RKO (cell line): Measurements from ENCODE around the gene GTF2IRD1.
A peak's percentile ranks its signal among the peaks of the same experiment; 100 is the strongest.
"Not testable (repeated sequence)": the region's sequence is repeated elsewhere in the genome, so short reads cannot be mapped to it uniquely, and the experiment has no call there.

ENCODE experiments used
- DNase-seq: peaks from one replicate; pipeline ENCODE4 v3.0.0-alpha.2; 2016; ENCODE audit warnings: low spot score

The GTF2IRD1 gene, protein sequence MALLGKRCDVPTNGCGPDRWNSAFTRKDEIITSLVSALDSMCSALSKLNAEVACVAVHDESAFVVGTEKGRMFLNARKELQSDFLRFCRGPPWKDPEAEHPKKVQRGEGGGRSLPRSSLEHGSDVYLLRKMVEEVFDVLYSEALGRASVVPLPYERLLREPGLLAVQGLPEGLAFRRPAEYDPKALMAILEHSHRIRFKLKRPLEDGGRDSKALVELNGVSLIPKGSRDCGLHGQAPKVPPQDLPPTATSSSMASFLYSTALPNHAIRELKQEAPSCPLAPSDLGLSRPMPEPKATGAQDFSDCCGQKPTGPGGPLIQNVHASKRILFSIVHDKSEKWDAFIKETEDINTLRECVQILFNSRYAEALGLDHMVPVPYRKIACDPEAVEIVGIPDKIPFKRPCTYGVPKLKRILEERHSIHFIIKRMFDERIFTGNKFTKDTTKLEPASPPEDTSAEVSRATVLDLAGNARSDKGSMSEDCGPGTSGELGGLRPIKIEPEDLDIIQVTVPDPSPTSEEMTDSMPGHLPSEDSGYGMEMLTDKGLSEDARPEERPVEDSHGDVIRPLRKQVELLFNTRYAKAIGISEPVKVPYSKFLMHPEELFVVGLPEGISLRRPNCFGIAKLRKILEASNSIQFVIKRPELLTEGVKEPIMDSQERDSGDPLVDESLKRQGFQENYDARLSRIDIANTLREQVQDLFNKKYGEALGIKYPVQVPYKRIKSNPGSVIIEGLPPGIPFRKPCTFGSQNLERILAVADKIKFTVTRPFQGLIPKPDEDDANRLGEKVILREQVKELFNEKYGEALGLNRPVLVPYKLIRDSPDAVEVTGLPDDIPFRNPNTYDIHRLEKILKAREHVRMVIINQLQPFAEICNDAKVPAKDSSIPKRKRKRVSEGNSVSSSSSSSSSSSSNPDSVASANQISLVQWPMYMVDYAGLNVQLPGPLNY

DNA sequence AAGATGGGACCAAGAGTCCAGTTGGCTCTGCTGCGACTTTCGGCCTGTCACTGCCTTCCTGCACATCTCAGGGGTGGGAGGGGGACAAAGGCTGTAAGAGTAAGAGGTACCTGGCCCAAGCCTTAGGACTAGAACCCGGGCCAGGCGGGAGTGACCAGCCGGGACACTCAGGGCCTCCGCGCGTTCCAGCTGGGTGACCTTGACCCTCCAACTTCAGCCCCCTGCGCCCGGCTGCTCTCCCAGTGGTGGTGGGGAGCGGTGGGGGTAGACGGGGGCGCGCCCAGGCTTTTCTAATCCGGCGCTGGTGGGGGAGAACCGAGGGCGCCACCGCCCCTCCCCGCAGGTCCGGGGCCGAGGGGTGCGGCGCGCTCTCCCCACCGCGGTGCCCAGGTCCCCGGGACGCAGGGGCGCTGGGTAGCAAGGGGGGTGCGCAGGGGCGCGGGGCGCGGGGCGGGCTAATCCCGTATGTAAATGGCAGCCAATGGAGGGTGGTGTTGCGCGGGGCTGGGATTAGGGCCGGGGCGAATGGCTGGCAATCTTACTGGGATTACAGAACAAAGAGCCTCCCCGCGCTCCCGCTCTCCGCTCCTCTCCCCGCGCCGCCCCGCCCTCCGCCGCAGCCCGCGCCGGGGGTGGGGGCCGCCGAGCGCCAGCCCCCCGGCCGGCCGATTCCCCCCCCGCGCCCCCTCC, at the start of gene GTF2IRD1:
GTF2IRD1 (plus strand) TSS at position 585 of the 690 bp plus-strand sequence. CDS start 54,175 bp downstream, outside the sequence.
- peak; percentile 88 for DNase-seq

DNA sequence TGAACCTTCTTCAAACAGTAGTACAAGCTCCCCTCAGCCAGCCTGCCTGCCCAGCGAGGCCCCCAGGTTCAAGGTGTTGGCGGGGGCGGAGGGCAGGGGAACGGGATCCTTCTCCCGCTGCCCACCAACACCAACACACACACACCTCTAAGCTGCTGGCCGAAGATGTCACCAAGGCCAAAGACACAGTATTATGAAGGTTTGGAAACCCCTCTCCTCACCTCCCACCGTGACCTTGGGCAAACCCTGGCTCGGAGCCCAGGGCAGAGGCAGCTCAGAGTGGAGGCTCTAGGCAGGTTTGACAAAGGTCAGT, 49.4 kb upstream of the GTF2IRD1 start:
- DNase-seq, result no peak

DNA sequence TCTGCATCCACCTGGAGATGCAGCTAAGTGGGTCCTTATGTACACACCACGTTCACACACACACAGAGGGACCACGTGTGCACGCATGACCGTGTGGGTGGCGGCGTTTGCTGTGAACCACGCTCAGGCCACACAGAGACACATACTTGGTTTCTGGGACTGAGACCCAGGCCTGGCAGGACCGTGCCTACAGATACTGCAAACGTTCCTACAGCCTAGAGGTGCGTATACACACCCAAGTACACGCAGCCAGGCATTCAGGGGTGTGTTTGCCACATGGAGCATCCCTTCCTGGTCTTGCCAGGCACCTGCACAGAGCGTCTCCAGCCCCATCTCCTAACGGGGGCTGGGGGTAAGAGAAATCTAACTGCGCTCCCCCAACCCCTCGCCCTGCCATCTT, 49.0 kb upstream of the GTF2IRD1 start:
- no peak for DNase-seq

DNA sequence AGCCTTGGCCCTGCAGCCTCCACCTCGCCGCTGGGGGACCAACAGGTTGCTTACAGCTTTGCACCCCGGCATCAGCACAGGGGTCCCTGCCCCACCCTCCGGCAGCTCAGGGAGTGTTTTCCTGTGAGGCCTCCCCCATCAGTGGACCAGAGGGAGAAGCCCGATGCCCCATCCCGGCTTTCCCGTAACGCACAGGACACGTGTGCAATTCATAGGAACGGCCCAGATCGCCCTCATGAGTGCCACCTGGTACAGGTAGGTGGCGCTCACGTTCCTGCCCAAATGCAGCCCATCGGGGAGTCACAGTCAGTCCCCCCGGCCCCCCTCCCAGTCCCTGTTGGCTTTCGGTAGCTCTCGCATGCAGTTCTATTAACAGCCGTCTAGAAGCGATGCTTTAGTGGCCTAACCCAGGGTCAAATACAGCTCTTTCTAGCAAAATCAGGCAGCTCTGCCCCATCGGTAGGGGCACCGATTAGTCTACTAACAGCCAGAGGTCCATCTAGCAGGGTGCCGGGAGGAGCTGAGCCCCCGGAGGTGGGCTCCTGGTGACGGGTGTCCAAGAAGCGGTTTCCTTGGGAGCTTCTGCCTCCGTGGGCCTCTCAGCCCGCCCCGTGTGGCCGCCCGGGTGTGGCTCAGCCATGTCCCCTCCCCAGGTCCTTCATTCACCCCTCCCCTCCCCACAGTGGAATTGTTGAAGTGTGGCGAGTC, 48.4 kb upstream of the GTF2IRD1 start:
- DNase-seq, result no peak

DNA sequence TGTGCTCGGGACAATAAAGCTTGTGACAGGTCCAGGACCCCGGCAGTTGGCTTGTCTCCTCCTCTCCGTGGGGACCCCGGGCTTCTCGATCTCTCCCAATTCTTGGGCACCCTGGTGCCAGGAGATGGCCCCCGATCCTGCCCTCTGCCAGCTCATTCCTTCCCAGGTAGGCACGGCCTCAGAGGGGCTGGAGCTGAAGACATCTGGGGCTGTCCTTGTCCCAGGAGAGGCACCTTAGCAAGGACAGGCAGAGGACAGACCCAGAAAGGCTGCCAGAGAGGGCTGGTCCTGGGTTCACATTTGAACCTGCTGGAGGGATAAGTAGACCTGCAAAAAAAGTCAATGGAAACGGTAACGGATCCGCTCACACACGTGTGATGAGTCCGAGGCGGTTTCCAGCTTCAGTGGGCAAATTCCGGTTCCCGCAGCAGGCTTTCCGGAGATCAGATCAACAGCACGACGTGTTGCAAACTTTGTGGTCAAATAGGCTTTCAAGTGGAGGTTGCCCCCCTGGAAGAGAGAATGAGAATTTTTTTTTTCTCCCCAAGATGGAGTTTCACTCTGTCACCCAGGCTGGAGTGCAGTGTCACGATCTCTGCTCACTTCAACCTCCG, 47.7 kb upstream of the GTF2IRD1 start:
- DNase-seq, result no peak

DNA sequence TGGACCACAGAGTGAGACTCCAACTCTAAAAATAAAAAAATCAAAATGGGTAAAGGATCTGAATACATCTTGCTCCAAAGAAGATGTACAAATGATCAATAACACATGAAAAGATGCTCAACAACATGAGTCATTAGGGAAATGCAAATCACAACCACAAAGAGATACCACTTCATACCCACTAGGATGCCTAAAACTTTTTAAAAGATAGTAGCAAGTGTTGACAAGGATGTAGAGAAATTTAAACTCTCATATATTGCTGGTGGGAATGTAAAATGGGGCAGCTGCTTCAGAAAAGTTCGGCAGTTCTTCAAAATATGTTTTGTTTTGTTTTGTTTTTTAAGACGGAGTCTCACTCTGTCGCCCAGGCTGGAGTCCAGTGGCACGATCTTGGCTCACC, 45.7 kb upstream of the GTF2IRD1 start:
- no peak for DNase-seq

DNA sequence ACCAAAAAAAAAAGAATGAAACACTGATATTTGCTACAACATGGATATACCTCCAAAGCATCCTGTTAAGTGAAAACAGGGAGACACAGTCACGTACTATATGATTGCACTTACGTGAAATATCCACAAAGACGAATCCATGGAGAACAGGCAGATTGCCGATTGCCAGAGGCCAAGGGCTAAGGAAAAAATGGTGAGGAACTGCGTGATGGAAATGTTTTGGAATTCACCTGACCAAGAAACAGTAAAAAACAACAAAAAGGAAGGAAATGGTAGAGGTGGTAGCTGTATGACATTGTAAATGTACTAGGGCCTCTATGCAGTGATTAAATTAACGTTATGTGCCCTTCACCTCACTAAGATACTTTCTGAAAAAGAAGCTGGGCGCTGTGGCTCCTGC, 44.1 kb upstream of the GTF2IRD1 start:
- no peak for DNase-seq

DNA sequence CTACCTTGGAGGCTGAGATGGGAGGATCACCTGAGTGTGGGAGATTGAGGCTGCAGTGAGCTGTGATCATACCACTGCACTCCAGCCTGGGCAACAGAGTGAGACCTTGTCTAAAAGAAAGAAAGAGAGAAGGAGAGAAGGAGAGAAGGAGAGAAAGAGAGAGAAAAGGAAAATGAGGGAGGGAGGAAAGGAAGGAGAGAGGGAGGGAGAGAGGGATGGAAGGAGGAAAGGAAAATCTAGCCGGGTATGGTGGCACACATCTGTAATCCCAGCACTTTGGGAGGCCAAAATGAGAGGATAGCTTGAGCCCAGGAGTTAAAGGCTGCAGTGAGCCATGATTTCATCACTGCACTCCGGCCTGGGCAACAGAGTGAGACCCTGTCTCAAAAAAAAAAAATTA, 42.9 kb upstream of the GTF2IRD1 start:
- DNase-seq, result no peak

DNA sequence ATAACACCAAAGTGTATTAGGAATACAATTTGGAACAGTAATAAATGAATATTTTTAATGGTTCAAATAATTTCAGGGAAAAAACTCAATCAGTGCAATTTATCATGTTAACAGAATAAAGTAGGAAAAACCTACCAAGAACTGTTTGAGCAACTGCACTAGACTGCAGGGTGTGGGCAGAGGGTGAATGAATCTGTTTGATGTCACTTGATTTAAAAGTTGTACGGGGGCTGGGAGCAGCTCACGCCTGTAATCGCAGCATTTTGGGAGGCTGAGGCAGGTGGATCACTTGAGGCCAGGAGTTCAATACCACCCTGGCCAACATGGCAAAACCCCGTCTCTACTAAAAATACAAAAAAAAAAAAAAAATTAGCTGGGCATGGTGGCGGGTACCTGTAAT, 42.1 kb upstream of the GTF2IRD1 start:
- DNase-seq, result not testable (repeated sequence)

DNA sequence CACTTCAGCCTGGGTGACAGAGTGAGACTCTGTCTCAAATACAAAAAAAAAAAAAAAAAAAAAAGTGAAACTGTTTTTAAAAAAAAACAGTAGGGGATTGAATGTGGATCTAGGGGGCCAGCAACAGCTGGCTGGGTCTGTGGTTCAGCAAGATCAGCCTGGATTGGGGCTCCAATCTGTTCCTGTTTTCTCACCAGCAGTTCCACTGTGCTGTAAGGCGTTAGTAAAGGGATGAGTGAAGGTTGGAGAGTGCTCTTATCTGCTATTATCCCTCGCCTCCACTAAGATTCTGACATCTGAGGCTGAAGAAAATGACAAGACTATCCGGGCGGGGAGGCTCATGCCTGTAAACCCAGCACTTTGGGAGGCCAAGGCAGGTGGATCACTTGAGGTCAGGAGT, 41.6 kb upstream of the GTF2IRD1 start:
- no peak for DNase-seq

DNA sequence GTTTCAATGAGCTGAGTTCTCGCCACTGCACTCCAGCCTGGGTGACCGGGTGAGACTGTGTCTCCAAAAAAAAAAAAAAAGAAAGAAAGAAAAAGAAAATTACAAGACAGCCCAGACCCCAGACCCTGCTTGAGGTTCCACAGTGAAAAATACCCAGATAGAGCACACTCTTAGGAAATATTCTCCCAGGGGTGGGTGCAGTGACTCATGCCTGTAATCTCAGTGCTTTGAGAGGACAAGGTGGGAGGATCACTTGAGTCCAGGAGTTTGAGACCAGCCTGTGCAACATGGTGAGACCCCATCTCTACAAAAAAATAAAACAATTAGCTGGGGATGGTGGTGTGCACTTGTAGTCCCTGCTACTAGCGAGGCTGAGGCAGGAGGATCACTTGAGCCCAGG, 41.1 kb upstream of the GTF2IRD1 start:
- DNase-seq, result no peak

DNA sequence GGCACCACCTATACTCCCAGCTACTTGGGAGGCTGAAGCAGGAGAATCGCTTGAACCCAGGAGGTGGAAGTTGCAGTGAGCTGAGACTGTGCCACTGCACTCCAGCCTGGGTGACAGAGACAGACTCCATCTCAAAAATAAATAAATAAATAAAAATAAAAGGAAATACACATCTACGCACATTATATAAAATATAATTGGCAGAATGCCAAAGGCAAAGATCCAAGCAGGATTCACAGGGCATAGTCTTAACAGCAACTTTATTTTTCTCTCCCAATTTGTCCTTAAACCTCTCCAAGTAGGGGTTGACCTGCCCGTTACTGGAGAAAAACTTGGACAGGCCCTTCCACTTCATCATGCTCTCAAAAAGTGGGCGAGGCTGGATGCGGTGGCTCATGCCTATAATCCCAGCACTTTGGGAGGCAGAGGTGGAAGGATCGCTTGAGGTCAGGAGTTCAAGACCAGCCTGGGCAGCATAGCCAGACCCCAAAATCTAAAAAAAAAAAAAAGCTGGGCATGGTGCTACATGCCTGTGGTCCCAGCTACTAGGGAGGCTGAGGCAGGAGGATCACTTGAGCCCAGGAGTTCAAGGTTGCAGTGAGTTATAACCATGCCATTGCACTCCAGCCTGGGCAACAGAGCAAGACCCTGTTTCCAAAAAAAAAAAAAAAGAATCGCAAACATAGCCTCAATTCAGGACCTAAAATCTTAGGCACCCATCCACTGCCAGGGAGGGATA, 38.9 kb upstream of the GTF2IRD1 start:
- DNase-seq, result not testable (repeated sequence)

DNA sequence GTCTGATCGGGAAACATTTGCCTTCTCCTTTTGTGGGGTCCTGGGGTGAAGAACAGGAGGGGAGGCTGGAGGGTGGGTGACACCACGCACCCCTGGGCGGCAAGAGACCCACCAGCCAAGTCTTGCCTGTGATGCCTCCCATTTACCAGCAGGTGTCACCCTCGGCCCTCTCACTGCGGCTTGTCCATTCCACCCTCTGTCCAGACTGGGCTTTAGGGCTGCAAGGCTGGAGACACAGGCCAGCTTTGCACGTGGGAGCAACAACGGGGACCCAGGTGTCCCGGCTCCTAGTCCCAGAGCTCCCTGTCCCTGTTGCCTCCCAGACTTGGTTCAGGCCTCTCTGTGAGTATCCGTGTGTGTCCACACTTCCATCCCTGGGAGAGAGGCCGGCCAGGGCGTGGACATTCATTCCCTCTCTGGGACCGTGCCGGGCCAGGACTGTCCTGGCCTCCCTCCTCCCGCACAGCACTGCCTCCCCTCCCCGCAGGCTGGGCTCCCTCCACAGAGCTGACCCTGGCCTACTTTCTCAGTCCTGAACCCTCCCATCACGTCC, 36.2 kb upstream of the GTF2IRD1 start:
- peak; percentile 67 for DNase-seq

DNA sequence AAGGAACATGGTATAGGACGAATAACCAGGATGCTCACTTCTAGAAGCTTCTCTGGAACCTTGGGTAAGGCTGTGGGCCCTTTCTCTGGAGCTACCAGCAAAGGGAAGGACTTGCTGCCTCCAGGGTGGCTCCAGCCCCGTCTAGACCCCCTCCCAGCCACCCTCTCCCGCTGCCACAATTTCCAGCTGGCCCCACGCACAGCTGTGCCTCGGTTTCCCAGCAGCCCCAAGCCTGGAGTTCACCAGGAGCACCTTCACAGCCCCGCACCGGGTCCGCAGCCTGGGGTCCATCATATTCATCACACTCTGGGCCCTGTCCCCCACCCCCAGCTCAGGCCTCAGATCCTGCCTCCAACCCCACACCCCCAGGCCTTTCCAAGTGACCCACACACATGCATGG, 35.6 kb upstream of the GTF2IRD1 start:
- DNase-seq, result no peak

DNA sequence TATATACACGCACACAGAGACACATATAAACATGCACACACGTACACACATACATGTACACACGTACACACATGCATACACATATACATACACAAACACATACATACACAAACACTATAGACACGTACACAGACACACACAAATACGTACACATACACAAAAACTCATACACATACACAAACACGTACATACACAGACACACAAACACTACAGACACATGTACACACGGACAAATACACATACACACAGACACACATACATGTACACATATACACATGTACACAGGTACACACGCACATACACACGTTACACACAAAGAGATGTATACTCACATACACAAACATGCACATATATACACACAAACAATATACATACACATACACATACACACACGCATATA, 35.2 kb upstream of the GTF2IRD1 start:
- no peak for DNase-seq

DNA sequence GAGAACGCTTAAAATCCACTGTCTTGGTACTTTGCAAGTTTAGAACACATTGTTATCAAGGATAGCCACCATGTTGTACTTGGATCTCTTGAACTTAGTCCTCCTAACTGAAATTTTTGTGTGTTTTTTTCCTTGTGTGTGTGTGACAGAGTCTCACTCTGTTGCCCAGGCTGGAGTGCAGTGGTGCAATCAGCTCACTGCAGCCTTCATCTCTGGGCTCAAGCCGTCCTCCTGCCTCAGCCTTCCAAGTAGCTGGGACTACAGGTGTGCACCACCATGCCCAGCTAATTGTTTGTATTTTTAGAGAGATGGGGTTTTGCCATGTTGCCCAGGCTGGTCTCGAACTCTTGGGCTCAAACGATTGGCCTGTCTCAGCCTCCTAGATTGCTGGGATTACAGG, 34.5 kb upstream of the GTF2IRD1 start:
- DNase-seq, result not testable (repeated sequence)

DNA sequence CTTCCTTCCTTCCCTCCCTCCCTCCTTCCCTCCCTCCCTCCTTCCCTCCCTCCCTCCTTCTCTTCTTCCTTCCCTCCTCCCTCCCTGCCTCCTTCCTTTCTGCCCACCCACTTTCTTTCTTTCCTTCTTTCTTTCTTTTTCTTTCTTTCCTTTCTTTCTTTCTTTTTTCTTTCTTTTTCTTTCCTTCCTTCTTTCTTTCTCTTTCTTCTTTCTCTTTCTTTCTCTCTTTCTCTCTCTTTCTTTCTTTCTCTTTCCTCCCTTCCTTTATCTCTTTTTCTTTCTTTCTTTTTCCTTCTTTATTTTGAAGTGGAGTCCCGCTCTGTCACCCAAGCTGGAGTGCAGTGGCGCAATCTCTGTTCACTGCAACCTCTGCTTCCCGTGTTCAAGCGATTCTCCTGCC, 33.7 kb upstream of the GTF2IRD1 start:
- no peak for DNase-seq

DNA sequence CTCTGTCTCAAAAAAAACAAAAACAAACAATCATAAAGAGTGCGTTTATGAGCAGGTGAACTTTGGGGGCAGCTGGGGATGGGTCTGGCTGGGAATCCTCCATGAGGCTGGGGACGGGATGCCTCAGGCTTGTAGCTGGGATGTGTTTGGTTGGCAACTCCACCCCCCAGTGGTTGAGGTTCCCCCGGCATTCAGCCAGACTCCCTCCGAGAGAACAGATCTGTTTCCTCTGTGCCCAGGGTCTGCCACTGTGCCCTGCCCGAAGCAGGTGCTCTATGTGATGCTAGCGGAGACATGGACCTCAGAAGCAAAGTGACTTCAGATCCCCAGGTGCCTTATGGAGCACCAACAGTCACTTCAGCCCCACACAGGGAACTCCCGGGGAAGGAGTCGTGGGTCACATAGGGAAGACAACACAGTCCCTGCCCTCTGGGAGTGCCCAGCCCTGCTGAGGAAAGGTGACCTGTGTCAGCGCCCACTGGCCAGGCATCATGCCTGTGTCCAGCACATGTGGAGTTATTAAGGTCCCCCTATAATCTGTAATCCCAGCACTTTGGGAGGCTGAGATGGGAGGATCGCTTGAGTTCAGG, 29.3 kb upstream of the GTF2IRD1 start:
- DNase-seq, result no peak

DNA sequence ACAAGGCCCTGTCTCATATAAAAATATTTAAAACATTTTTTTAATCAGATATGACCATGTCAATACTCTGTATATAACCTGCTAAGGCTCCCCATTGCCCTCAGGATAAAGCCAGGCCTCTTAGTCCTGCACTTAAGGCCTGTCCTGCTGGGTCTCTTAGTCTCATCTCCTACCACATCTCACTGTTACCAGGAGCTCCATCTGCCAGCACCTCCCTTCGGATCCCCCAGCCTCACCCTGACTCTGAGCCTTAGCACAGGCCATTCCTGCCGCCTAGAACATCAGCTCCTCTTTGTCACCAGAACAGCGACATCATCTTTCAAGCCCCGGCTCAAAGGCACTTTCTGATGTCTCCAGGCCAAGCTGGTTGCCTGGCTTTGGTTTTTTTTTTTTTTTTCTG, 25.7 kb upstream of the GTF2IRD1 start:
- no peak for DNase-seq

DNA sequence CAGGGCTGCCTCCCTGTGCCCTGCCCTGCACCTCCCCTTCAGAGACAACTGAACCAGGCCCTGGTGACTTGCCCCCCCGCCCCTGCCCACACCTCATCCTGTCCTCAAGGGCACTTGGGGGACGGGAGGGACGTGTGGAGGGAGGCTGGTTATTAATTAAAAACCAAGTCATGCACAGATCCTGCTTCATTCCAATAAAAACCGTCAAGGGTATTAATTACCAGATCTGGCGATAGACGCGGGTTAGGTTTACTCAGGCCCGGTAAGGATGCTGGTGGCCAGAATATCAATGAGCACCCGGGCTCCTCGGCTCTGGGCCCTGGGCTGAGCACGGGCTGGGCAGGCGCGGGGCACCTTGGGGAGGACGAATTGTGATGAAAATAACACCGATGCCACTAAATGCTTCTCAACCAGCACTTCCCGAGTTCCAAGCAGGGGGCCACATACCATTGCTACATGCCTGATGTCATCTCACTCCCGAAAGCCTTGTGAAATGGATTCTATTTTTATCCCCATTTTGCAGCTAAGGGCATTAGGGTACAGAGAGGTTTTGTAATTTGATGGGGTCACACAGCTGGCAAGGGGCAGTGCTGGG, 24.5 kb upstream of the GTF2IRD1 start:
- DNase-seq, result no peak
